Measurements from ENCODE around the gene PHLDA3. TPM values are rescaled to one million over a fixed set of nuclear protein-coding genes. Genes with fewer than 3 reads are reported as not detected.

The PHLDA3 gene
- total and polyA plus RNA-seq, 4 donors = 0.36 to 2.2 (median 1.0) TPM

DNA sequence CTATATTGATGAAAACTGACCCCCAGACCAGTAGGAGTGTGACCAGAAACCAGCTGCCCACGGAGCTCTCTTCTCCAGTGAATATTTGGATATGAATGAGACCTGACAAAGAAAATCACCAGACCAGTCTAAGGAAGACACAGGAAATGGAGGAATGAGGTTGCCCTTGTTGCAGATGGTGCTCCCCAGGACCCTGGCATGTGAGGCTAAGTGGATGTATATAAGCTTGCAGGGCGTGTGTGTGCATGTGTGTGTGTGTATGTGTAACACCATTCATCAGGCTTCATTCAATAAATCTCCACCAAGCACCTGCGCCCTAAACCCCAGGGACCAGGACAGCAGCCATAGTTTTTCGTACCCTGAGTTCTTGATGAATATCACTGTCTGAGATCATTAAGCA lies 14.4 kb downstream of the PHLDA3 start (continued):
- TF ChIP-seq, protein P1, sequence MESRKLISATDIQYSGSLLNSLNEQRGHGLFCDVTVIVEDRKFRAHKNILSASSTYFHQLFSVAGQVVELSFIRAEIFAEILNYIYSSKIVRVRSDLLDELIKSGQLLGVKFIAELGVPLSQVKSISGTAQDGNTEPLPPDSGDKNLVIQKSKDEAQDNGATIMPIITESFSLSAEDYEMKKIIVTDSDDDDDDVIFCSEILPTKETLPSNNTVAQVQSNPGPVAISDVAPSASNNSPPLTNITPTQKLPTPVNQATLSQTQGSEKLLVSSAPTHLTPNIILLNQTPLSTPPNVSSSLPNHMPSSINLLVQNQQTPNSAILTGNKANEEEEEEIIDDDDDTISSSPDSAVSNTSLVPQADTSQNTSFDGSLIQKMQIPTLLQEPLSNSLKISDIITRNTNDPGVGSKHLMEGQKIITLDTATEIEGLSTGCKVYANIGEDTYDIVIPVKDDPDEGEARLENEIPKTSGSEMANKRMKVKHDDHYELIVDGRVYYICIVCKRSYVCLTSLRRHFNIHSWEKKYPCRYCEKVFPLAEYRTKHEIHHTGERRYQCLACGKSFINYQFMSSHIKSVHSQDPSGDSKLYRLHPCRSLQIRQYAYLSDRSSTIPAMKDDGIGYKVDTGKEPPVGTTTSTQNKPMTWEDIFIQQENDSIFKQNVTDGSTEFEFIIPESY (IDR thresholded peaks at IDR 0.05) = no peak
- TF ChIP-seq, protein P2, sequence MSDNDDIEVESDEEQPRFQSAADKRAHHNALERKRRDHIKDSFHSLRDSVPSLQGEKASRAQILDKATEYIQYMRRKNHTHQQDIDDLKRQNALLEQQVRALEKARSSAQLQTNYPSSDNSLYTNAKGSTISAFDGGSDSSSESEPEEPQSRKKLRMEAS (IDR thresholded peaks at IDR 0.05) = no peak

DNA sequence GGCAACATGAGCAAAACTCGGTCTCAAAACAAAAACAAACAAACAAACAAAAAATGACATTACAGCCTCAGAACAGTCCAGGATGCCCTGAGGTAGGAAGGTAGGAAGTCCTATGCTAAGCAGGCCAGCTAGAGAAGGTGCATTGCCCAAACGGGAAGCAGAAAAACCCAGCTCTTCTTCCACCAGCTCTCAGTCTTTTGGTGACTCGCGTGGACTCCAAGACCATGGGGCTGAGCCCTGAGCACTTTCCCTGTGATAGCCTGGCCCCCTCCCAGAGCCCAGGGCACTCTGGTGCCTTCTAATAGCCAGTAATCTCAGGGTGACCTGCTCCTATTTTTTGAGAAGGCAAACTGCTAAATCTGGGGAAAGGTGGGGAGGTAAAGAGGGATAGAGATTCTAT lies 16.1 kb downstream of the PHLDA3 start:
- H3K4me1 ChIP-seq (ENCODE audit: control insufficient read depth in 4 of 4, insufficient read depth in 4 of 4, low read length in 3 of 4) = no peaks in the 10 kb centered on the region
- H3K36me3 ChIP-seq (ENCODE audit: control insufficient read depth in 4 of 4, insufficient read depth in 3 of 4, low read depth in 1 of 4, low read length in 3 of 4) = no peaks in the 10 kb centered on the region
- no peaks in the 10 kb centered on the region for H3K27me3 ChIP-seq (ENCODE audit: control insufficient read depth in 4 of 4, insufficient read depth in 4 of 4, low read length in 3 of 4)
- no peak overlapping the region for H3K9ac ChIP-seq (ENCODE audit: low read depth in 1 of 2, low read length in 2 of 2)
- no peak for DNase-seq (ENCODE audit: low spot score)
- 69% methylated on average over 4 of the region's 4 CpGs for WGBS
- no peak overlapping the region for H3K4me3 ChIP-seq (ENCODE audit: low read depth in 1 of 3, low read length in 3 of 3)
- H3K27ac ChIP-seq (ENCODE audit: low read depth in 1 of 2, low read length in 2 of 2) = no peak overlapping the region
- TF ChIP-seq NR2F2 (IDR thresholded peaks at IDR 0.05) (no peak), RAD21 (IDR thresholded peaks at IDR 0.05) (no peak), SP1 (IDR thresholded peaks at IDR 0.05) (no peak), TAF1 (conservative IDR thresholded peaks at IDR 0.05) (no peak), FOXA2 (IDR thresholded peaks at IDR 0.05) (no peak), FOXA1 (IDR thresholded peaks at IDR 0.05) (no peak), HNF4A (conservative IDR thresholded peaks at IDR 0.05) (no peak)
- TF ChIP-seq, protein P2 (IDR thresholded peaks at IDR 0.05) = no peak
- TF ChIP-seq, protein P3, sequence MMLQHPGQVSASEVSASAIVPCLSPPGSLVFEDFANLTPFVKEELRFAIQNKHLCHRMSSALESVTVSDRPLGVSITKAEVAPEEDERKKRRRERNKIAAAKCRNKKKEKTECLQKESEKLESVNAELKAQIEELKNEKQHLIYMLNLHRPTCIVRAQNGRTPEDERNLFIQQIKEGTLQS (IDR thresholded peaks at IDR 0.05) = no peak
- TF ChIP-seq, protein P4, sequence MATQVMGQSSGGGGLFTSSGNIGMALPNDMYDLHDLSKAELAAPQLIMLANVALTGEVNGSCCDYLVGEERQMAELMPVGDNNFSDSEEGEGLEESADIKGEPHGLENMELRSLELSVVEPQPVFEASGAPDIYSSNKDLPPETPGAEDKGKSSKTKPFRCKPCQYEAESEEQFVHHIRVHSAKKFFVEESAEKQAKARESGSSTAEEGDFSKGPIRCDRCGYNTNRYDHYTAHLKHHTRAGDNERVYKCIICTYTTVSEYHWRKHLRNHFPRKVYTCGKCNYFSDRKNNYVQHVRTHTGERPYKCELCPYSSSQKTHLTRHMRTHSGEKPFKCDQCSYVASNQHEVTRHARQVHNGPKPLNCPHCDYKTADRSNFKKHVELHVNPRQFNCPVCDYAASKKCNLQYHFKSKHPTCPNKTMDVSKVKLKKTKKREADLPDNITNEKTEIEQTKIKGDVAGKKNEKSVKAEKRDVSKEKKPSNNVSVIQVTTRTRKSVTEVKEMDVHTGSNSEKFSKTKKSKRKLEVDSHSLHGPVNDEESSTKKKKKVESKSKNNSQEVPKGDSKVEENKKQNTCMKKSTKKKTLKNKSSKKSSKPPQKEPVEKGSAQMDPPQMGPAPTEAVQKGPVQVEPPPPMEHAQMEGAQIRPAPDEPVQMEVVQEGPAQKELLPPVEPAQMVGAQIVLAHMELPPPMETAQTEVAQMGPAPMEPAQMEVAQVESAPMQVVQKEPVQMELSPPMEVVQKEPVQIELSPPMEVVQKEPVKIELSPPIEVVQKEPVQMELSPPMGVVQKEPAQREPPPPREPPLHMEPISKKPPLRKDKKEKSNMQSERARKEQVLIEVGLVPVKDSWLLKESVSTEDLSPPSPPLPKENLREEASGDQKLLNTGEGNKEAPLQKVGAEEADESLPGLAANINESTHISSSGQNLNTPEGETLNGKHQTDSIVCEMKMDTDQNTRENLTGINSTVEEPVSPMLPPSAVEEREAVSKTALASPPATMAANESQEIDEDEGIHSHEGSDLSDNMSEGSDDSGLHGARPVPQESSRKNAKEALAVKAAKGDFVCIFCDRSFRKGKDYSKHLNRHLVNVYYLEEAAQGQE (IDR thresholded peaks at IDR 0.05) = no peak
- TF ChIP-seq, protein P1 (IDR thresholded peaks at IDR 0.05) = no peak
- TF ChIP-seq, protein P5, sequence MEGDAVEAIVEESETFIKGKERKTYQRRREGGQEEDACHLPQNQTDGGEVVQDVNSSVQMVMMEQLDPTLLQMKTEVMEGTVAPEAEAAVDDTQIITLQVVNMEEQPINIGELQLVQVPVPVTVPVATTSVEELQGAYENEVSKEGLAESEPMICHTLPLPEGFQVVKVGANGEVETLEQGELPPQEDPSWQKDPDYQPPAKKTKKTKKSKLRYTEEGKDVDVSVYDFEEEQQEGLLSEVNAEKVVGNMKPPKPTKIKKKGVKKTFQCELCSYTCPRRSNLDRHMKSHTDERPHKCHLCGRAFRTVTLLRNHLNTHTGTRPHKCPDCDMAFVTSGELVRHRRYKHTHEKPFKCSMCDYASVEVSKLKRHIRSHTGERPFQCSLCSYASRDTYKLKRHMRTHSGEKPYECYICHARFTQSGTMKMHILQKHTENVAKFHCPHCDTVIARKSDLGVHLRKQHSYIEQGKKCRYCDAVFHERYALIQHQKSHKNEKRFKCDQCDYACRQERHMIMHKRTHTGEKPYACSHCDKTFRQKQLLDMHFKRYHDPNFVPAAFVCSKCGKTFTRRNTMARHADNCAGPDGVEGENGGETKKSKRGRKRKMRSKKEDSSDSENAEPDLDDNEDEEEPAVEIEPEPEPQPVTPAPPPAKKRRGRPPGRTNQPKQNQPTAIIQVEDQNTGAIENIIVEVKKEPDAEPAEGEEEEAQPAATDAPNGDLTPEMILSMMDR (IDR thresholded peaks at IDR 0.05; ENCODE audit: low read depth, low read length, missing input control) = no peak
- H3K9me3 ChIP-seq (ENCODE audit: control insufficient read depth in 4 of 4, low read length in 3 of 4) = no peaks in the 10 kb centered on the region
